Trophoblast cell (in vitro differentiated cells and primary cell): ENCODE measurements around the gene MFSD11.
"Not testable (repeated sequence)": the region's sequence is repeated elsewhere in the genome, so short reads cannot be mapped to it uniquely, and the experiment has no call there.

ENCODE experiments used
- DNase-seq, 2 donors: peaks; one replicate each; pipeline ENCODE4 v3.0.0-alpha.2; 2016
- H2AFZ ChIP-seq: 2 replicates; pipeline ENCODE4 v1.6.1; 2013; ENCODE audit warnings: low read length, moderate library complexity, mild to moderate bottlenecking; ENCODE audit not compliant: insufficient read depth, poor library complexity
- H2AK5ac ChIP-seq: 2 replicates; pipeline ENCODE4 v1.6.1; 2013; ENCODE audit warnings: mild to moderate bottlenecking, low read length
- H2BK120ac ChIP-seq: 2 replicates; pipeline ENCODE4 v1.6.1; 2013; ENCODE audit warnings: low read length, mild to moderate bottlenecking, moderate library complexity; ENCODE audit not compliant: insufficient read depth, poor library complexity
- H2BK12ac ChIP-seq: 2 replicates; pipeline ENCODE4 v1.6.1; 2013; ENCODE audit warnings: mild to moderate bottlenecking, low read length, moderate library complexity
- H2BK5ac ChIP-seq: 2 replicates; pipeline ENCODE4 v1.6.1; 2013; ENCODE audit warnings: low read length, low read depth, moderate library complexity, mild to moderate bottlenecking; ENCODE audit not compliant: poor library complexity
- H3K14ac ChIP-seq: 2 replicates; pipeline ENCODE4 v1.6.1; 2013; ENCODE audit warnings: mild to moderate bottlenecking, low read length
- H3K18ac ChIP-seq: 2 replicates; pipeline ENCODE4 v1.6.1; 2013; ENCODE audit warnings: mild to moderate bottlenecking, low read length
- H3K23ac ChIP-seq: 2 replicates; pipeline ENCODE4 v1.6.1; 2013; ENCODE audit warnings: low read length
- H3K27ac ChIP-seq: 2 replicates; pipeline ENCODE4 v1.5.1; 2013; ENCODE audit warnings: low read depth, mild to moderate bottlenecking, inconsistent platforms, low read length, moderate library complexity
- H3K27me3 ChIP-seq: 2 replicates; pipeline ENCODE4 v1.6.1; 2013; ENCODE audit warnings: inconsistent platforms, mild to moderate bottlenecking, low read length, moderate library complexity; ENCODE audit not compliant: insufficient read depth
- H3K36me3 ChIP-seq, 2 experiments: 1 replicate in 1 of 2; 2 replicates in 1 of 2; pipeline ENCODE4 v1.6.1; 2013; ENCODE audit warnings: low read length in 2 of 2, mild to moderate bottlenecking in 2 of 2, moderate library complexity in 1 of 2; ENCODE audit not compliant: insufficient read depth in 2 of 2, control insufficient read depth in 1 of 2
- H3K4ac ChIP-seq: 2 replicates; pipeline ENCODE4 v1.6.1; 2013; ENCODE audit warnings: low read depth, mild to moderate bottlenecking, low read length, moderate library complexity
- H3K4me1 ChIP-seq, 2 experiments: 1 replicate in 1 of 2; 2 replicates in 1 of 2; pipeline ENCODE4 v1.6.1; 2013; ENCODE audit warnings: low read length in 2 of 2, mild to moderate bottlenecking in 2 of 2, moderate library complexity in 1 of 2; ENCODE audit not compliant: insufficient read depth in 2 of 2, control insufficient read depth in 1 of 2
- H3K4me2 ChIP-seq: 2 replicates; pipeline ENCODE4 v1.6.1; 2013; ENCODE audit warnings: inconsistent platforms, mild to moderate bottlenecking, low read length, moderate library complexity
- H3K4me3 ChIP-seq: 2 replicates; pipeline ENCODE4 v1.5.1; 2013; ENCODE audit warnings: mild to moderate bottlenecking, low read depth, low read length, inconsistent platforms
- H3K79me1 ChIP-seq: one replicate; pipeline ENCODE4 v1.6.1; 2013; ENCODE audit warnings: low read length
- H3K79me2 ChIP-seq: 2 replicates; pipeline ENCODE4 v1.6.1; 2013; ENCODE audit warnings: low read length, mild to moderate bottlenecking; ENCODE audit not compliant: control insufficient read depth, insufficient read depth, poor library complexity
- H3K9ac ChIP-seq: 2 replicates; pipeline ENCODE4 v1.6.1; 2013; ENCODE audit warnings: mild to moderate bottlenecking, low read length
- H3K9me3 ChIP-seq: 2 replicates; pipeline ENCODE4 v1.6.1; 2013; ENCODE audit warnings: low read depth, mild to moderate bottlenecking, control low read depth, inconsistent platforms, low read length; ENCODE audit not compliant: insufficient read depth
- H4K12ac ChIP-seq: 2 replicates; pipeline ENCODE4 v1.6.1; 2013; ENCODE audit warnings: low read depth, mild to moderate bottlenecking, low read length, moderate library complexity
- H4K8ac ChIP-seq: 2 replicates; pipeline ENCODE4 v1.6.1; 2013; ENCODE audit warnings: low read depth, mild to moderate bottlenecking, low read length, moderate library complexity
- H4K91ac ChIP-seq: one replicate; pipeline ENCODE4 v1.6.1; 2013; ENCODE audit warnings: low read depth, mild to moderate bottlenecking, low read length, moderate library complexity
- WGBS: extraction: QIAGEN DNeasy Blood & Tissue Kit; methylation state at CpG from one replicate; pipeline ENCODE4 v1.1.7; 2013; ENCODE audit warnings: missing lambda C conversion rate; ENCODE audit not compliant: insufficient read length, insufficient coverage; ENCODE audit errors: extremely low coverage; 5-methylcytosine and 5-hydroxymethylcytosine counted together

Gene MFSD11

GRCh38 chr17:76805319-76805718 is 67.4 kb downstream of the MFSD11 start:
- H3K4me2 ChIP-seq: no peak overlapping the region
- no peak overlapping the region for H4K12ac ChIP-seq
- WGBS: no CpG with 5 or more reads among the region's 9 CpGs
- H3K9me3 ChIP-seq: peaks cover 3% of the 10 kb centered on the region
- no peak overlapping the region for H3K23ac ChIP-seq
- H3K14ac ChIP-seq: no peak overlapping the region
- H2AFZ ChIP-seq: no peak overlapping the region
- H3K18ac ChIP-seq: no peak overlapping the region
- H3K4ac ChIP-seq: no peak overlapping the region
- no peak overlapping the region for H4K8ac ChIP-seq
- H2BK120ac ChIP-seq: no peak overlapping the region
- DNase-seq: no peak
- H3K4me1 ChIP-seq: peaks cover 7% of the 10 kb centered on the region in 2 experiments
- H3K9ac ChIP-seq: no peak overlapping the region
- H3K79me1 ChIP-seq: no peaks in the 10 kb centered on the region
- no peak overlapping the region for H2BK5ac ChIP-seq
- no peak overlapping the region for H3K27ac ChIP-seq
- H3K36me3 ChIP-seq: no peaks in the 10 kb centered on the region
- H2BK12ac ChIP-seq: no peak overlapping the region
- no peak overlapping the region for H4K91ac ChIP-seq
- H3K79me2 ChIP-seq: no peaks in the 10 kb centered on the region
- H3K4me3 ChIP-seq: no peak overlapping the region
- H2AK5ac ChIP-seq: no peak overlapping the region
- H3K27me3 ChIP-seq: no peaks in the 10 kb centered on the region

GRCh38 chr17:76806151-76806550 is 68.2 kb downstream of the MFSD11 start:
- not testable (repeated sequence) for H2AK5ac ChIP-seq, H3K36me3 ChIP-seq, H2AFZ ChIP-seq, H3K4me2 ChIP-seq, H2BK12ac ChIP-seq, H3K4me3 ChIP-seq, H4K12ac ChIP-seq, H2BK5ac ChIP-seq, H3K9ac ChIP-seq, H3K14ac ChIP-seq, DNase-seq, H2BK120ac ChIP-seq, H3K4ac ChIP-seq, H4K8ac ChIP-seq, H3K79me1 ChIP-seq, H3K27me3 ChIP-seq, H3K18ac ChIP-seq, H3K23ac ChIP-seq, H3K4me1 ChIP-seq, H3K79me2 ChIP-seq, H3K27ac ChIP-seq, H4K91ac ChIP-seq, H3K9me3 ChIP-seq
- WGBS: no CpG with 5 or more reads among the region's 32 CpGs

- not testable (repeated sequence) for DNase-seq, H3K9me3 ChIP-seq, H3K18ac ChIP-seq, H3K27me3 ChIP-seq, H4K91ac ChIP-seq, H3K79me1 ChIP-seq, H3K4me3 ChIP-seq, H2BK120ac ChIP-seq, H3K36me3 ChIP-seq, H4K8ac ChIP-seq, H3K4me2 ChIP-seq, H2BK12ac ChIP-seq, H4K12ac ChIP-seq, H3K23ac ChIP-seq, H3K9ac ChIP-seq, H3K14ac ChIP-seq, H3K4me1 ChIP-seq, H3K27ac ChIP-seq, H3K79me2 ChIP-seq, H2BK5ac ChIP-seq, H2AK5ac ChIP-seq, H3K4ac ChIP-seq, H2AFZ ChIP-seq
- WGBS: no CpG with 5 or more reads among the region's 4 CpGs
These were observed 68.8 kb downstream of the MFSD11 start for GRCh38 chr17:76806767-76807166.

- Histone ChIP-seq H2AFZ (no peak overlapping the region), H4K12ac (no peak overlapping the region), H4K91ac (no peak overlapping the region), H2BK12ac (no peak overlapping the region), H3K27me3 (no peaks in the 10 kb centered on the region), H2BK120ac (no peak overlapping the region), H3K79me1 (no peaks in the 10 kb centered on the region), H4K8ac (no peak overlapping the region), H3K79me2 (no peaks in the 10 kb centered on the region), H3K36me3 (no peaks in the 10 kb centered on the region), H3K4me2 (no peak overlapping the region), H3K23ac (no peak overlapping the region), H3K14ac (no peak overlapping the region), H3K4me1 (no peaks in the 10 kb centered on the region), H3K4ac (no peak overlapping the region), H3K9ac (no peak overlapping the region), H3K4me3 (no peak overlapping the region), H2BK5ac (no peak overlapping the region), H3K18ac (no peak overlapping the region), H3K9me3 (peaks cover 3% of the 10 kb centered on the region), H3K27ac (no peak overlapping the region), H2AK5ac (no peak overlapping the region)
- WGBS: no CpG with 5 or more reads among the region's 4 CpGs
- DNase-seq: no peak
These were observed 70.4 kb downstream of the MFSD11 start for GRCh38 chr17:76808326-76808725.
